ENCODE measurements around the gene PDE10A.

The PDE10A gene

GRCh38 chr6:165422192-165422591, 240.8 kb downstream of the PDE10A start:
- H4K20me1 ChIP-seq (ENCODE audit: insufficient read depth, low read length): no peaks in the 10 kb centered on the region
- H3K4me1 ChIP-seq (ENCODE audit: insufficient read depth, low read length): no peaks in the 10 kb centered on the region
- H2AFZ ChIP-seq (ENCODE audit: low read depth, low read length): no peak overlapping the region
- no peaks in the 10 kb centered on the region for H3K79me2 ChIP-seq (ENCODE audit: insufficient read depth, low read length)
- no peak overlapping the region for H3K4me3 ChIP-seq (ENCODE audit: low read depth in 1 of 2, low read length in 2 of 2)
- DNase-seq (no peak), ATAC-seq (ENCODE audit: insufficient read depth, low read depth) (no peak)
- no peak overlapping the region for H3K9ac ChIP-seq (ENCODE audit: low read depth, low read length)
- H3K4me2 ChIP-seq (ENCODE audit: insufficient read depth, low read length): no peak overlapping the region
- H3K36me3 ChIP-seq (ENCODE audit: insufficient read depth, low read length): no peaks in the 10 kb centered on the region
- TF ChIP-seq CTCF (IDR thresholded peaks at IDR 0.05; ENCODE audit: borderline replicate concordance, extremely low read depth, low read length, poor library complexity, severe bottlenecking) (no peak), EZH2 (IDR thresholded peaks at IDR 0.05; ENCODE audit: borderline replicate concordance, low read depth, low read length, severe bottlenecking) (no peak)
- H3K27me3 ChIP-seq (ENCODE audit: insufficient read depth, low read length, poor library complexity): no peaks in the 10 kb centered on the region
- H3K27ac ChIP-seq (ENCODE audit: low read length): no peak overlapping the region
- H3K9me3 ChIP-seq (ENCODE audit: insufficient read depth, low read length, severe bottlenecking): no peaks in the 10 kb centered on the region

DNA sequence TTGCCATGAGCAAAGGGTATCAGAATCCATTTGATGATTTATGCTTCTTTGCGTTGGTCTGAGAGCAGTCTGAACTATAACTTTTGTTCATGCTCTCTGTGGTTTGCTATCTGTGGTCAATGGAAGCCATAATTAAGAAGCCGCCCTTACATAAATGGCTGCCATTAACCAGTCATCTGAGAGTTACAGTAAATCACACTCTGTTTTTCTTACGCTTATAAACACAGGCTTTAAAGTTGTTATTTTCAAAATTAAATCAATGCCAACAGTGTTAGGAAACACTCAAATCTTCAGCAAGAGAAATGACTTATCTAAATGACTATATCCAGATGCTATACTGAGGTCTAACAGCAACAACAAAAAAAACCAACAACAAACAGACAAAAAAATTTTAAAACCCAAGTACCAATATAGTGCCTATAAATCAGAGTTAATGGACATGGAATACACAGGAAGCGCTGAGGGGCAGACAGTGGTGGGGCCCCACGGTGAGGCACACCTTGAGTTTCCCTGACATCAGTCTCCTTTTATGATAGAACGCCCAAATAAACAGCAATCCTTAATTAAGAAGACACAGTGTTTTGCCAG, 245.7 kb downstream of the PDE10A start:
- Histone ChIP-seq H4K20me1 (ENCODE audit: insufficient read depth, low read length) (no peaks in the 10 kb centered on the region), H3K79me2 (ENCODE audit: insufficient read depth, low read length) (no peaks in the 10 kb centered on the region), H3K27me3 (ENCODE audit: insufficient read depth, low read length, poor library complexity) (no peaks in the 10 kb centered on the region), H3K4me2 (ENCODE audit: insufficient read depth, low read length) (no peak overlapping the region), H3K9ac (ENCODE audit: low read depth, low read length) (no peak overlapping the region), H3K27ac (ENCODE audit: low read length) (no peak overlapping the region), H3K36me3 (ENCODE audit: insufficient read depth, low read length) (no peaks in the 10 kb centered on the region), H2AFZ (ENCODE audit: low read depth, low read length) (no peak overlapping the region), H3K4me3 (ENCODE audit: low read depth in 1 of 2, low read length in 2 of 2) (no peak overlapping the region), H3K9me3 (ENCODE audit: insufficient read depth, low read length, severe bottlenecking) (no peaks in the 10 kb centered on the region), H3K4me1 (ENCODE audit: insufficient read depth, low read length) (no peaks in the 10 kb centered on the region)
- DNase-seq (no peak), ATAC-seq (ENCODE audit: insufficient read depth, low read depth) (no peak)
- no peak for TF ChIP-seq EZH2 (IDR thresholded peaks at IDR 0.05; ENCODE audit: borderline replicate concordance, low read depth, low read length, severe bottlenecking)
- no peak for TF ChIP-seq CTCF (IDR thresholded peaks at IDR 0.05; ENCODE audit: borderline replicate concordance, extremely low read depth, low read length, poor library complexity, severe bottlenecking)

DNA sequence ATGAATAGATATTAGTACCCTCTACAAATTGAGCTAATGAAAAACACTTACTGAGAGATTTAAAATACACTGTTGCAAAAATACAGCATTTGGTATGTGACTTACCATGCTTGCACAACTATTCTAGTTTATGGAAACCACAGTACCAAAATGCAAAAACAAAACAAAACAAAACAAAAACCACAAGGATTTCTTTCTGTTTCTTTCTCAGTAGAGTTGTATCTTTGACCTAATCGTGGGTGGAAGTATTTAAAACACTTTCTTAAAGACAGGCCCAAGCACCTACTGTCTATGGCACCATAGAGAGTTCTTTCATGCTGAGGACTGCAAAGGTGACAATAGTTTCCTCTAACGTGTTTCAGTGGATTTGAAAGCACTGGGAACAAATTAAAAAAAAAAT, 258.3 kb downstream of the PDE10A start:
- H2AFZ ChIP-seq (ENCODE audit: low read depth, low read length): no peak overlapping the region
- H3K27ac ChIP-seq (ENCODE audit: low read length): no peak overlapping the region
- no peak overlapping the region for H3K4me2 ChIP-seq (ENCODE audit: insufficient read depth, low read length)
- no peaks in the 10 kb centered on the region for H3K4me1 ChIP-seq (ENCODE audit: insufficient read depth, low read length)
- TF ChIP-seq CTCF (IDR thresholded peaks at IDR 0.05; ENCODE audit: borderline replicate concordance, extremely low read depth, low read length, poor library complexity, severe bottlenecking) (no peak), EZH2 (IDR thresholded peaks at IDR 0.05; ENCODE audit: borderline replicate concordance, low read depth, low read length, severe bottlenecking) (no peak)
- no peak overlapping the region for H3K9ac ChIP-seq (ENCODE audit: low read depth, low read length)
- H3K9me3 ChIP-seq (ENCODE audit: insufficient read depth, low read length, severe bottlenecking): no peaks in the 10 kb centered on the region
- no peaks in the 10 kb centered on the region for H4K20me1 ChIP-seq (ENCODE audit: insufficient read depth, low read length)
- no peak for DNase-seq
- no peak overlapping the region for H3K4me3 ChIP-seq (ENCODE audit: low read depth in 1 of 2, low read length in 2 of 2)
- no peak for ATAC-seq (ENCODE audit: insufficient read depth, low read depth)
- no peaks in the 10 kb centered on the region for H3K27me3 ChIP-seq (ENCODE audit: insufficient read depth, low read length, poor library complexity)
- H3K79me2 ChIP-seq (ENCODE audit: insufficient read depth, low read length): no peaks in the 10 kb centered on the region
- no peaks in the 10 kb centered on the region for H3K36me3 ChIP-seq (ENCODE audit: insufficient read depth, low read length)

DNA sequence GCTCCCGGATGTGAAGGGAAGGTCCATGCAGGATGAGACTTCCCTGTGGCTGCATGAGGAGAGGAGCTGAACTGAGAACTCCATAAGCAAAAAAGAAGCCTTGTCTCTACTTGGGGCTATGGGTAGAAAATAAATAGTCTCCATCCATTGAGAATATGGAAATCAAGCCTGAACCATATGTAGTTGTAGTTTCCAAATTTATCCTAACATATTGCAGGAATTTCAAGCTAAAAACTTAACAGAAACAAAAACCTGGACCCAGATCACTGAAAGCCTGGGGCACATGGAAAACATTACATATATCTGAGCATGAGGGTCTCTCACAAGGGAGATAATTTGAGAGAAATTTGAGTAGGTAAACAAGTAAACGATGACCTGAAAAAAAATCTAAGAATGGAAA, 258.7 kb downstream of the PDE10A start:
- no peaks in the 10 kb centered on the region for H3K79me2 ChIP-seq (ENCODE audit: insufficient read depth, low read length)
- TF ChIP-seq CTCF (IDR thresholded peaks at IDR 0.05; ENCODE audit: borderline replicate concordance, extremely low read depth, low read length, poor library complexity, severe bottlenecking) (no peak), EZH2 (IDR thresholded peaks at IDR 0.05; ENCODE audit: borderline replicate concordance, low read depth, low read length, severe bottlenecking) (no peak)
- no peak overlapping the region for H3K27ac ChIP-seq (ENCODE audit: low read length)
- no peak overlapping the region for H2AFZ ChIP-seq (ENCODE audit: low read depth, low read length)
- no peaks in the 10 kb centered on the region for H3K36me3 ChIP-seq (ENCODE audit: insufficient read depth, low read length)
- DNase-seq (no peak), ATAC-seq (ENCODE audit: insufficient read depth, low read depth) (no peak)
- no peaks in the 10 kb centered on the region for H4K20me1 ChIP-seq (ENCODE audit: insufficient read depth, low read length)
- no peaks in the 10 kb centered on the region for H3K9me3 ChIP-seq (ENCODE audit: insufficient read depth, low read length, severe bottlenecking)
- H3K9ac ChIP-seq (ENCODE audit: low read depth, low read length): no peak overlapping the region
- no peak overlapping the region for H3K4me2 ChIP-seq (ENCODE audit: insufficient read depth, low read length)
- no peak overlapping the region for H3K4me3 ChIP-seq (ENCODE audit: low read depth in 1 of 2, low read length in 2 of 2)
- no peaks in the 10 kb centered on the region for H3K4me1 ChIP-seq (ENCODE audit: insufficient read depth, low read length)
- no peaks in the 10 kb centered on the region for H3K27me3 ChIP-seq (ENCODE audit: insufficient read depth, low read length, poor library complexity)

Data from DND-41 (cell line).